GM12801 (cell line): Measurements from ENCODE around the gene OSBP2.

ENCODE experiments used
- TF ChIP-seq, protein P1 (sequence below): IDR thresholded peaks from one replicate; pipeline ENCODE4 v1.5.1; 2011; ENCODE audit warnings: control low read depth; ENCODE audit not compliant: insufficient read length; ENCODE audit errors: extremely low read depth

Gene OSBP2

DNA sequence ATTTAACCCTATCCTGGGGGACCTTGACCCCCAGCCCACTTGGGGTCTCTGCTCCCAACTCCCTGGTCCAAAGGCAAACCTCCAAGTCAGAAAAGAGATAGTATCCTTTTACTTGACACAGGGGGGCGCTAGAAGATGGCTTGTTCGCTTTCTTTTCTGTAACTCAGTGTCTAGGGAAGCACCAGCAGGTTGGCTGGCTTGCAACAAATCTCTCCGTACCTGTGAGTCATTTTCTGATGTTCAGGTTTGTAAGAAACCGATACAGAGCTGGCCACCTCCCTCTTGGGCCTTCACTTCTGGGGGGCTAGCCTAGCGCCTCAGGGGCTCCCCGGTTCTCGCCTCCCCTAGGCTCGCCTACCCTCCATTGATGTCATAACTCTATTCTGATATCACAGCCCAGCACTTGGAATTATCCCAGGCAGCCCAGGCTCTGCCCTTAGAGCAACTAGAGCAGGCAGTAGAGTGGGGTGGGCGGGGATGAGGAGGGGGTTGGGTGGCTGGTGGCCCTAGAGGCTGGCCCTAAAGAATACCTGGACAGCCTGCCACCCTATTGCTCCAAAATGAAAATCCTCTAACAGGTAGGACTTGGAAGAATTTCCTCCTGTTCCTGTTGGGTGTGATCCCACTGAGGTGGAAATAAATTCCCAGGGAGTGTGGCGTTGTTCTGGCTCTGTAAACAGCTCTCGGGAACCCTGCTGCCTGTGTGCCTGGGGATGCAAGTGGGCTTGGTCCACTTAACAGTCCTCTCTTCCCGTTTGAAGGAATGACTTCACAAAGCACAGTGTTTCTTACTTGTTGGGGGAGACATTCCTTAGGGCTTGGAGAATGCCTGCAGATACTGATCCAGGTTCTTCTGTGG is 69.4 kb downstream of the OSBP2 start:
- TF ChIP-seq, protein P1, sequence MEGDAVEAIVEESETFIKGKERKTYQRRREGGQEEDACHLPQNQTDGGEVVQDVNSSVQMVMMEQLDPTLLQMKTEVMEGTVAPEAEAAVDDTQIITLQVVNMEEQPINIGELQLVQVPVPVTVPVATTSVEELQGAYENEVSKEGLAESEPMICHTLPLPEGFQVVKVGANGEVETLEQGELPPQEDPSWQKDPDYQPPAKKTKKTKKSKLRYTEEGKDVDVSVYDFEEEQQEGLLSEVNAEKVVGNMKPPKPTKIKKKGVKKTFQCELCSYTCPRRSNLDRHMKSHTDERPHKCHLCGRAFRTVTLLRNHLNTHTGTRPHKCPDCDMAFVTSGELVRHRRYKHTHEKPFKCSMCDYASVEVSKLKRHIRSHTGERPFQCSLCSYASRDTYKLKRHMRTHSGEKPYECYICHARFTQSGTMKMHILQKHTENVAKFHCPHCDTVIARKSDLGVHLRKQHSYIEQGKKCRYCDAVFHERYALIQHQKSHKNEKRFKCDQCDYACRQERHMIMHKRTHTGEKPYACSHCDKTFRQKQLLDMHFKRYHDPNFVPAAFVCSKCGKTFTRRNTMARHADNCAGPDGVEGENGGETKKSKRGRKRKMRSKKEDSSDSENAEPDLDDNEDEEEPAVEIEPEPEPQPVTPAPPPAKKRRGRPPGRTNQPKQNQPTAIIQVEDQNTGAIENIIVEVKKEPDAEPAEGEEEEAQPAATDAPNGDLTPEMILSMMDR, result no peak

DNA sequence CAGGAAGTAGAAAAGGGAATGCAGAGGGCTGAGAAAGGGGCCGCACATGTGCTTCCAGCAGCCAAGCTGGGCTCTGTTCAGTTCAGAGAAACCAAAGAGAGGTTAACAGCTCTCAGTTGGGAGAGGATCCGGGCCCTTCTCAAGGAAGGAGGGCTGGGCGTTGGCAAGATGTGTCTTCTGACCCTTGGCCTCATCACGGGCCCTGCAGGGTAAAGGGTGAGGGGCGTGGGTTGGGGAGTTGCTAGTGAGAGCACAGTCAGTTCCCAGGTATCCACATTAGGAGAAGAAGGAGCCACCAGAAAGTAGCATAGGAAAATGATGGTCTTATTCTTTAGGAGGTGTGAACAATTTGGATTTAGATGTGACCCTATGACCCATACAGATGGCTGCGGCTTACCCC is 73.0 kb downstream of the OSBP2 start:
- TF ChIP-seq, protein P1, result no peak

DNA sequence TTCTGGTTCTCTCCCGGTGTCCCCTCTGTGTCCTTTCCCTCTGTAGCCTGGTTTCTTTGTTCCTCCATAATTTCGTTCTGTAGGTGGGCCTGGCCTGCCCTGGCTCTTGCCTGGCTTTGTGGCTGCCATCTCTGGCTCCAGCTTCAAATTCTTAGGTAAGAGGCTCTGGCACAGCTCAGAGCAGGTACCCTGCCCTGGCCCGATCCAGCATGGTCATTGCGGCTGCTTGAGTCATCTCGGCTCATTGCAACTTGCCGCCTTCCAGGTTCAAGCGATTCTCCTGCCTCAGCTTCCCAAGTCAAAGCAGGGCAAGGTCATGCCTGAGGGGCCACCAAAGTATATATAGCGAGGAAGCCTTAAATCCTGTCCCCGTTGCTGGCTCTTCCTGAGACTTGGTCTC is 76.0 kb downstream of the OSBP2 start:
- TF ChIP-seq, protein P1, result no peak

DNA sequence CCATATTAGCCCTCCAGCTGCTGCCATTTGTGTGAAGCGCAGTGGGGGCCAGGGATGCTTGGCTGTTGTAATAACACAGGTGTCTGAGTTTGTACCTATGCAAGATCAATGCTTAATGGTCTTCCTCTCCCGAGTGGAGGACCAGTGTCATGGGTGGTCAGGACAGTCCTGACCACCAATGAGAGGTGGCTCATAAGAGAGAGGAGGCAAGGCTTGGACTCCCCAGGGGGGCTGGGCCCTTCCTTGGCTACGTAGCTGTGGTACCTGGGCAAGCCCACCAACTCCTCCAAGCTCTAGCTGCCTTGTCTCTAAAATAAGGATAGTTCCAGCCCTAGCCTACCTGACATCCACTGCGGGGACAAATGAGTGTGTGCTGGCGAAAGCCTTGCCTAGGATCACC is 79.2 kb downstream of the OSBP2 start:
- TF ChIP-seq, protein P1, result no peak

DNA sequence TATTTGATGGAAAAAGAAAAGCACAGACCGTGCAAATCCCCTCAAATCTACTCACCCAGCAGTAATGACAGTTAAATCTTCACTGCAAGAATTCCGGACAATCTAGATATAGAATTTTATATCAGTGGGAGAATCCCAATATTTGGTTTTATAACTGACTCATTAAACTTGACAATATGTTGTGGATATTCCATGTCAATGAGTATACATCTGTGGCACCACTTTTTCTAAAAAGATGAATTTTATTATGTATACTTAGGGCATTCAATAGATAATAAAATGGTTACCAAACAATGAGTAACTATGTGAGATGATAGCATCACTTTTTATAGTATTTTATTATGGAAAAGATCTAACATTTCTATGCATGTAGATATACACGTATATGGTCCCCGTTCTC is 79.9 kb downstream of the OSBP2 start:
- TF ChIP-seq, protein P1, result no peak

DNA sequence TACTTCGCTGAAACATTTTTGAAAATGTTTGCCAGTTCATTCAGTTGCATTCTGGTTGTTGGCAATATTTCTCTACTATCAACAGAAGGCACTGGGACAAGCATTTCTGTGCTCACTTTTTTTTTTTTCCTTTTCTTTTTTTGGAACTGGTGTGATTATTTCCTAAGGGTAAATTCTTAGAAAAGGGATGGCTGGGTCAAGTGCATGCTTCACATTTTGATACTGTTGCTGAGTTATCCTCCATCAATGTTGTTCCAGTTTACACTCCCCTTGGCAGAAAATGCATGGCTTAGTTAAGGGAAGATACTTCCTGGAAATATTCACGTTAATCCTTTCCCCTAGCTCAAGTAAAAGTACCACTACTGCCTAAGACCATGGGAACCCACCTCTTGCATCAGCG is 81.8 kb downstream of the OSBP2 start:
- TF ChIP-seq, protein P1, result no peak

DNA sequence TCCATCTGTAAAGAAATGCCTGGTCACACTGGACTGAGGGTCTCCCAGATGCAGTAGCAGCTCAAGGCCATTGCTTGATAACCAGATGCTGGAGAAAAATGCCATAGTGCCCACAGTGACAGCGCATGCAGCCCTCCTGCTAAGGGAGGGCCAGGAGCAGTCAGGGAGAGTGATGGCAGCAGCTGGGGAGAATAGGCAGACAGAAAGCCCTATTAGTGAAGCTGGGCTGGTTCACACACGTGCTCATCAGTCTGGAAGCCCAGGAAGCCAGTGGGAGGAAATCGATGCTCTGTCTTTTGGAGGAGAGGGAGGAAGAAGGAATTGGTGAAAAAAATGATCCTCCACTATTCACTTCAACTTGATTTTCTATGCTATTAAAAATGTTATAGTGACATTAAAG is 82.9 kb downstream of the OSBP2 start:
- TF ChIP-seq, protein P1, result no peak
